Left ventricle myocardium inferior (tissue), 1 donor: ENCODE data around the gene MAP1LC3B2. TPM values are rescaled to one million over a fixed set of nuclear protein-coding genes. Genes with fewer than 3 reads are reported as not detected.

Source experiments
- DNase-seq: peaks from one replicate; pipeline ENCODE4 v3.0.0-alpha.2; 2020
- H3K27ac ChIP-seq: fragments of 200-600 bp; replicated peaks from 2 replicates; pipeline ENCODE4 v1.8.0; 2021
- H3K27me3 ChIP-seq: fragments of 200-600 bp; 2 replicates; pipeline ENCODE4 v1.8.0; 2021; ENCODE audit warnings: low read depth
- H3K36me3 ChIP-seq: fragments of 200-600 bp; 2 replicates; pipeline ENCODE4 v1.8.0; 2021
- H3K4me1 ChIP-seq: fragments of 200-600 bp; 2 replicates; pipeline ENCODE4 v1.8.0; 2021
- H3K4me3 ChIP-seq: fragments of 200-600 bp; 2 replicates; pipeline ENCODE4 v1.8.0; 2021; ENCODE audit warnings: mild to moderate bottlenecking, moderate library complexity
- H3K9me3 ChIP-seq: fragments of 200-600 bp; replicated peaks from 2 replicates; pipeline ENCODE4 v1.8.0; 2021
- intact Hi-C: fragments of 100-400 bp; cut with micrococcal nuclease; formaldehyde crosslinking; loops from one replicate; pipeline ENCODE4 v1.11.0; 2022
- long read RNA-seq: library from polyadenylated mRNA; unstranded; transcript quantifications from one replicate; pipeline ENCODE4 v2.0.0, GENCODE V29; 2021
- total RNA-seq: library from RNA; stranded (reverse); fragmentation: NEBNext Ultra II Directional; extraction: Animal tissue kit (Norgen Biotek cat#: 25700); gene quantifications from one replicate; pipeline ENCODE4 v1.2.1, GENCODE V29; 2021
- TF ChIP-seq, protein P1 (sequence below): fragments of 200-600 bp; IDR thresholded peaks from 2 replicates; pipeline ENCODE4 v1.8.0; 2021; ENCODE audit warnings: antibody characterized with exemption, mild to moderate bottlenecking, borderline replicate concordance
- donor health status: DM: no; HTN: yes; CAD: no; lungs with severe emphysema.

MAP1LC3B2 gene
- total RNA-seq: 2.9 TPM
- long read RNA-seq: 0 reads

DNA sequence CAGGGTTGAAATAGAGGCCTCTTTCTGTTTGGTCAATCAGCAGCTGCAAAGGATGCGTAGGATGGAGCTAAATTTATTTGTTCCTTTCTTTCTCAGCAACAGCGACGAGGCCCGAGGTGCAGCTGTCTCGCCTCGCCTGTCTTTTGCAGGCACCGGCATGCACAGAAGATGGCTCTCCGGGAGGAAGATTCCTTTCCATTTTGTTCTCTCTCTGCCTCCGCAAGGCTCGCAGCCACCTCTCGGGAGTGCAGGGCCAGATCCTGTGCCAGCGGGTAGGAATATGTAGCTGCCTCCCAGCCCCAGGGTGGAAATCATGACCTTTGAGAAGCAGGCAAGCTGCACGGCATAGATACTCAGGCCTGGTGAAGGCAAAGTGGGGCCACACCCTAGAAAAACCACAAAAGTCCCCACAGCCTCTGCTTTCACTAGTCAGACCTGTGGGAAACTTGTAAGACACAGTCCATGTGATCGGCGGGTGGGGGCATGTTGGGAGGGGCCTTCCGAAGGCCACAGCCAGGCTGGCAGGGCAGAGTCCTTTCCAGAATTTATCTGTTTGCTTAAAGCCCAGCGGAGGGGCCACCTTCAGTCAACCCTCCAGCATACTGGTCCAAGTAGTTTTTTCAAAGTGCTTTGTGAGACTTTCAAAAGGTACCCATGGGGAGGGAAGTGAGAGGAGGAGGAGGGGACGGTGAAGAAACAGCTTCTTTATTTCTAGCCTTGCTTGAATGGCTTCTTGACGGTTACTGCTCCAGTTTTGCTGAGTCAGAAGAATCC is at the start of gene MAP1LC3B2:
Gene MAP1LC3B2, plus strand, starts transcription at position 220 of the 774 bp plus-strand sequence. CDS start 16,562 bp downstream, outside the sequence.
- H3K4me1 ChIP-seq: peaks cover 6% of the 10 kb centered on the region
- peak within 1 kb of the TSS; percentile 68 for H3K27ac ChIP-seq
- peak; percentile 45 for DNase-seq
- intact Hi-C loops: no loop called here
- TF ChIP-seq, protein P1, sequence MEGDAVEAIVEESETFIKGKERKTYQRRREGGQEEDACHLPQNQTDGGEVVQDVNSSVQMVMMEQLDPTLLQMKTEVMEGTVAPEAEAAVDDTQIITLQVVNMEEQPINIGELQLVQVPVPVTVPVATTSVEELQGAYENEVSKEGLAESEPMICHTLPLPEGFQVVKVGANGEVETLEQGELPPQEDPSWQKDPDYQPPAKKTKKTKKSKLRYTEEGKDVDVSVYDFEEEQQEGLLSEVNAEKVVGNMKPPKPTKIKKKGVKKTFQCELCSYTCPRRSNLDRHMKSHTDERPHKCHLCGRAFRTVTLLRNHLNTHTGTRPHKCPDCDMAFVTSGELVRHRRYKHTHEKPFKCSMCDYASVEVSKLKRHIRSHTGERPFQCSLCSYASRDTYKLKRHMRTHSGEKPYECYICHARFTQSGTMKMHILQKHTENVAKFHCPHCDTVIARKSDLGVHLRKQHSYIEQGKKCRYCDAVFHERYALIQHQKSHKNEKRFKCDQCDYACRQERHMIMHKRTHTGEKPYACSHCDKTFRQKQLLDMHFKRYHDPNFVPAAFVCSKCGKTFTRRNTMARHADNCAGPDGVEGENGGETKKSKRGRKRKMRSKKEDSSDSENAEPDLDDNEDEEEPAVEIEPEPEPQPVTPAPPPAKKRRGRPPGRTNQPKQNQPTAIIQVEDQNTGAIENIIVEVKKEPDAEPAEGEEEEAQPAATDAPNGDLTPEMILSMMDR: no peak
- no peak within 1 kb of the TSS for H3K4me3 ChIP-seq
- no peaks in the 10 kb centered on the region for H3K27me3 ChIP-seq
- no peaks in the 10 kb centered on the region for H3K36me3 ChIP-seq
- peaks cover 16% of the 10 kb centered on the region for H3K9me3 ChIP-seq

GRCh38 chr12:116513944-116514343 is 45.2 kb upstream of the MAP1LC3B2 start:
- Histone ChIP-seq H3K9me3 (no peaks in the 10 kb centered on the region), H3K27me3 (peaks cover 30% of the 10 kb centered on the region)
- intact Hi-C loops: loop anchor here (10.0 kb wide), 1 partner anchor 71 kb away; no protein-coding TSS in a partner anchor

GRCh38 chr12:116515684-116516083 is 43.5 kb upstream of the MAP1LC3B2 start:
- Histone ChIP-seq H3K4me3 (no peak overlapping the region), H3K27me3 (peaks cover 31% of the 10 kb centered on the region), H3K36me3 (no peaks in the 10 kb centered on the region), H3K9me3 (no peaks in the 10 kb centered on the region), H3K27ac (no peak overlapping the region), H3K4me1 (no peaks in the 10 kb centered on the region)
- intact Hi-C loops: loop anchor here (10.0 kb wide), 1 partner anchor 69 kb away; no protein-coding TSS in a partner anchor
- DNase-seq: no peak
- TF ChIP-seq, protein P1: no peak

More at GRCh38 chr12:116513944-116514343, 45.2 kb upstream of the MAP1LC3B2 start:
- Histone ChIP-seq H3K36me3 (no peaks in the 10 kb centered on the region), H3K27ac (no peak overlapping the region), H3K4me1 (peaks cover 6% of the 10 kb centered on the region), H3K4me3 (no peak overlapping the region)
- DNase-seq: no peak
- TF ChIP-seq, protein P1: no peak

- no peaks in the 10 kb centered on the region for H3K9me3 ChIP-seq
- TF ChIP-seq, protein P1: no peak
- no peak overlapping the region for H3K4me3 ChIP-seq
- H3K27me3 ChIP-seq: peaks cover 40% of the 10 kb centered on the region
- no peak overlapping the region for H3K27ac ChIP-seq
- H3K36me3 ChIP-seq: no peaks in the 10 kb centered on the region
- no peak for DNase-seq
- intact Hi-C loops: loop anchor here (10.0 kb wide), 1 partner anchor 68 kb away; no protein-coding TSS in a partner anchor
- H3K4me1 ChIP-seq: peaks cover 3% of the 10 kb centered on the region
Observed at GRCh38 chr12:116516657-116517056, 42.5 kb upstream of the MAP1LC3B2 start.

- H3K36me3 ChIP-seq: no peaks in the 10 kb centered on the region
- H3K4me1 ChIP-seq: peaks cover 3% of the 10 kb centered on the region
- H3K9me3 ChIP-seq: no peaks in the 10 kb centered on the region
- H3K4me3 ChIP-seq: no peak overlapping the region
- peaks cover 49% of the 10 kb centered on the region for H3K27me3 ChIP-seq
- no peak overlapping the region for H3K27ac ChIP-seq
- intact Hi-C loops: loop anchor here (10.0 kb wide), 1 partner anchor 67 kb away; no protein-coding TSS in a partner anchor
- TF ChIP-seq, protein P1: no peak
- no peak for DNase-seq
Observed at GRCh38 chr12:116517431-116518045, 41.6 kb upstream of the MAP1LC3B2 start.
